Osteoblast (primary cell): Measurements from ENCODE around the gene PRRT4. TPM values are rescaled to one million over a fixed set of nuclear protein-coding genes. Genes with fewer than 3 reads are reported as not detected.

Source experiments
- DNase-seq: peaks from one replicate; pipeline ENCODE4 v3.0.0; 2011; ENCODE audit warnings: low spot score, mixed read lengths; ENCODE audit not compliant: insufficient read length; ENCODE audit errors: missing footprints
- H2AFZ ChIP-seq: 2 replicates; pipeline ENCODE4 v1.6.0; 2011; ENCODE audit warnings: mild to moderate bottlenecking, low read length
- H3K27ac ChIP-seq: 2 replicates; pipeline ENCODE4 v1.5.1; 2011; ENCODE audit warnings: mild to moderate bottlenecking, low read depth, low read length, moderate library complexity
- H3K27me3 ChIP-seq: 2 replicates; pipeline ENCODE4 v1.6.0; 2012; ENCODE audit warnings: mild to moderate bottlenecking, control low read depth, inconsistent platforms, low read length, moderate library complexity; ENCODE audit not compliant: insufficient read depth
- H3K36me3 ChIP-seq: 2 replicates; pipeline ENCODE4 v1.5.1; 2011; ENCODE audit warnings: mild to moderate bottlenecking, low read length, control low read depth, moderate library complexity; ENCODE audit not compliant: insufficient read depth
- H3K4me1 ChIP-seq: 2 replicates; pipeline ENCODE4 v1.5.1; 2011; ENCODE audit warnings: mild to moderate bottlenecking, low read length, control low read depth, moderate library complexity; ENCODE audit not compliant: insufficient read depth
- H3K4me2 ChIP-seq: 2 replicates; pipeline ENCODE4 v1.6.0; 2011; ENCODE audit warnings: mild to moderate bottlenecking, low read length; ENCODE audit not compliant: insufficient read depth
- H3K4me3 ChIP-seq: fragments of 200-600 bp; sonication (generic); 3 replicates; pipeline ENCODE4 v1.5.1; 2012; ENCODE audit warnings: mild to moderate bottlenecking, low read length, inconsistent platforms; ENCODE audit not compliant: insufficient read depth
- H3K79me2 ChIP-seq: 2 replicates; pipeline ENCODE4 v1.6.0; 2012; ENCODE audit warnings: mild to moderate bottlenecking, low read length, control low read depth, inconsistent platforms; ENCODE audit not compliant: insufficient read depth
- H3K9me3 ChIP-seq: 2 replicates; pipeline ENCODE4 v1.5.1; 2011; ENCODE audit warnings: low read depth, low read length, control low read depth
- H4K20me1 ChIP-seq: 2 replicates; pipeline ENCODE4 v1.6.0; 2012; ENCODE audit warnings: mild to moderate bottlenecking, low read length, control low read depth; ENCODE audit not compliant: insufficient read depth
- CTCF ChIP-seq: IDR thresholded peaks from 2 replicates; pipeline ENCODE4 v1.5.1; 2011; ENCODE audit warnings: mild to moderate bottlenecking, low read depth, low read length, moderate library complexity; ENCODE audit errors: extremely low read depth
- total RNA-seq: library from RNA; depleted of rRNA; stranded (reverse); fragments of >200 nt; gene quantifications from 2 replicates; pipeline ENCODE4 v1.2.3, GENCODE V29; 2012

PRRT4 gene
- total RNA-seq, 1 donor = not detected

- Histone ChIP-seq H4K20me1 (peaks cover 21% of the 10 kb centered on the region), H3K4me3 (peak overlapping the region; percentile 84), H2AFZ (no peak overlapping the region), H3K9me3 (no peaks in the 10 kb centered on the region), H3K4me2 (peak overlapping the region; percentile 92), H3K27me3 (no peaks in the 10 kb centered on the region), H3K79me2 (peaks cover 22% of the 10 kb centered on the region), H3K27ac (no peak overlapping the region), H3K4me1 (peaks cover 14% of the 10 kb centered on the region), H3K36me3 (peaks cover 22% of the 10 kb centered on the region)
- no peak for TF ChIP-seq CTCF
- peak; percentile 89 for DNase-seq
These were observed 42.7 kb upstream of the PRRT4 start for GRCh38 chr7:128404143-128404681.

GRCh38 chr7:128403676-128404075, 42.2 kb upstream of the PRRT4 start:
- Histone ChIP-seq H3K4me1 (peaks cover 11% of the 10 kb centered on the region), H3K27ac (no peak overlapping the region), H3K79me2 (peaks cover 22% of the 10 kb centered on the region), H4K20me1 (peaks cover 24% of the 10 kb centered on the region), H3K27me3 (no peaks in the 10 kb centered on the region), H2AFZ (no peak overlapping the region), H3K4me2 (no peak overlapping the region), H3K9me3 (no peaks in the 10 kb centered on the region), H3K4me3 (no peak overlapping the region), H3K36me3 (peaks cover 25% of the 10 kb centered on the region)
- peak; percentile 88 for DNase-seq
- TF ChIP-seq CTCF = no peak

- Histone ChIP-seq H3K9me3 (no peaks in the 10 kb centered on the region), H3K79me2 (peaks cover 22% of the 10 kb centered on the region), H3K27ac (no peak overlapping the region), H3K27me3 (no peaks in the 10 kb centered on the region), H4K20me1 (peaks cover 29% of the 10 kb centered on the region), H3K36me3 (peaks cover 38% of the 10 kb centered on the region), H2AFZ (no peak overlapping the region), H3K4me2 (no peak overlapping the region), H3K4me1 (peaks cover 11% of the 10 kb centered on the region), H3K4me3 (no peak overlapping the region)
- TF ChIP-seq CTCF = no peak
- no peak for DNase-seq
These were observed 40.9 kb upstream of the PRRT4 start for GRCh38 chr7:128402356-128402755.

- Histone ChIP-seq H3K4me3 (no peak overlapping the region), H3K79me2 (peaks cover 22% of the 10 kb centered on the region), H3K36me3 (peaks cover 56% of the 10 kb centered on the region), H2AFZ (no peak overlapping the region), H3K27me3 (no peaks in the 10 kb centered on the region), H3K27ac (no peak overlapping the region), H3K9me3 (no peaks in the 10 kb centered on the region), H3K4me2 (no peak overlapping the region), H3K4me1 (peaks cover 11% of the 10 kb centered on the region), H4K20me1 (peaks cover 24% of the 10 kb centered on the region)
- DNase-seq = no peak
- TF ChIP-seq CTCF = no peak
These were observed 39.1 kb upstream of the PRRT4 start for GRCh38 chr7:128400566-128400965.
